ENCODE results near the gene COL4A3.
A peak's percentile ranks its signal among the peaks of the same experiment; 100 is the strongest.

Gene COL4A3

DNA sequence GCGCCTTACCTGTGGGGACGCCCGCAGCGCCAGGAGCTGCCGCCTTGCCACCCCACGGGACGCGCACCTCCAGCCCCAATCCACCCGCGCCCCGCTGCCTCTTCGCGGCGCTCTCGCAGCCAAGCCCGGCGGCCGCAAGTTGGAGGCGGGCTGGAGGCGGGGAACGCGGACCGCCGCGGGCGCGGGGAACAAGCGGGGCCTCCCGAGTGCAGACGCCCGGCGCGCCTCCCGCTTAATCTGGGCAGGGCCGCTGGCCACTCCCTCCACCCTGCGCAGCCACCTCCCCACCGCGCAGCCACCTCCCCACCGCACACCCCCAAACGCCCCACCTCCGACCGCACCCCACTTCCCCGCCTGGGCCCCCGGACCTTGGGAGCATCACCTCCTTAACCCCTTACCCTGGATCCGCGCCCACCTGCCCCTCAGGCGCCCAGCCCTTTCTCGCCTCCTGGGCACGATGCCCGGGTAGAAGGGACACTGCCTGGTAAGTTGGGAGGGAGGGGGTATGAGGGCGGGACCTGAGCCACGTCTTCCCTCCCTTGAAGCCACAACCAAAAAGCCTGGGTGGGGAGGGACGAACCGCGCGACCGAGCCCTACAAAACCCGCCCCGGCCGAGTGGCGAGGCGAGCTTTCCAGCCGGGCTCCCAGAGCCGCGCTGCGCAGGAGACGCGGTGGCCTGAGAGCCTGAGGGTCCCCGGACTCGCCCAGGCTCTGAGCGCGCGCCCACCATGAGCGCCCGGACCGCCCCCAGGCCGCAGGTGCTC is at the start of gene COL4A3, which contains the start of gene COL4A4:
TSS of gene COL4A3 (plus strand) at position 627 of the 765 bp plus-strand sequence. CDS start at position 730, 103 bp downstream.
TSS of gene COL4A4 (minus strand) at position 208 of the 765 bp plus-strand sequence. CDS start 16,722 bp downstream, outside the sequence.
- peak in 6 of 42 donors; percentile 3 to 27 (median 6) for DNase-seq
- intact Hi-C loops (cut with DNase I), result no loop called here

DNA sequence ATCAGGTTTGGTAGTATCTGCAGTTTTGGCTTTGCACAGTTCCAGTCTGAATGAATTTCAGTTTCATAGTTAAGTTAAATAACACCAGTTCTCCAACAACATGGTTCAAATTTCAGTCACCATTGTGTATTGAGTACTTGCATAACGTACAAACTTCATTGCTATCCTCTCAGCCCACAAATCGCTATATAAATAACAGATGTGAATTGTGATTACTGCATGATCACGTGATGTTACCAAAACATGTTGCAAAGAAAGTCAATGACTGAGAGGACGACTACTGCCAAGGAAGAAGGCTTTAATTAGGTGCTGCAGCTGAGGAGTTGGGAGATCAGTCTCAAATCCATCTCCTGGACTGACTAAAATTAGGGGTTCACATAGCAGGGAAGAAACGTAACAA is 48.7 kb upstream of the COL4A3 start:
- no peak for DNase-seq
- intact Hi-C loops (cut with DNase I), result no loop called here

DNA sequence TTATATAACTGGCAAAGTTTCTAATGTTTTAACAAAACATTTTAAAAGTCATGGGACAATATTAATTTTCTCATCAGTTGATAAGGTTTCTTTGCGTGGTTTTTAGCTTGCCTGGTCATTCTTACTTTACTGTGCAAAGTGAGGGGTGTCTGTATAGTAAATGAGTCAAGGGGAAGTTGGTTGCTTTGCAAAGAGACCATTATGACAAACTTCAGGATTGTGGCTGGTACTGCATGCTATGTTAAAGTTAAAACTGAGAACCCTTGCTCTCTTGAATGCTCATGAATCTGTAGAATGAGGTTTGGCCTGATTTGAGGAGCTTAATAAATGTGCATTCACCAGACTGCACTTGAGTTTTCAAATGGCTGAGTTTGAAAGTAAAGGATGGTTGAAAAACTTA is 47.4 kb upstream of the COL4A3 start:
- intact Hi-C loops (cut with DNase I), result no loop called here
- no peak for DNase-seq

DNA sequence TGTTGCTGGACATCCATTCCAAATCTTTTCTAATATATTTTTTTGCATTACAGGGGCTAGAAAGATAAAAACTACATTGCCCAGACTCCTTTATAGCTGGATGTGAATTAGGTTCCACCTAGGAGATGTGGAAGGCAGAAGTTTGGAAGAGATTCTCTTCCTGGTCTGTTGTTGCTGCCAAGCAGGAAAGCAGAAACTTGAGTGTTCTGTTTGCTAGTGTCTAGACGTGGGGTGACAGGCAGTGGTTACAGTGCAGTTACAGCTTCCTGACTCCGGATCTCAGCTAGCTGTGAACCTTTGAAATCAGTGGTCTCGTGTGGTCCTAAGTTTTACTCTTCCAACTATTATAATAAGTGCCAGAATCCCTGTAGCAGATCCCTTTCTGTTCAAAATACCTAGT is 46.6 kb upstream of the COL4A3 start:
- intact Hi-C loops (cut with DNase I), result no loop called here
- DNase-seq, result no peak

DNA sequence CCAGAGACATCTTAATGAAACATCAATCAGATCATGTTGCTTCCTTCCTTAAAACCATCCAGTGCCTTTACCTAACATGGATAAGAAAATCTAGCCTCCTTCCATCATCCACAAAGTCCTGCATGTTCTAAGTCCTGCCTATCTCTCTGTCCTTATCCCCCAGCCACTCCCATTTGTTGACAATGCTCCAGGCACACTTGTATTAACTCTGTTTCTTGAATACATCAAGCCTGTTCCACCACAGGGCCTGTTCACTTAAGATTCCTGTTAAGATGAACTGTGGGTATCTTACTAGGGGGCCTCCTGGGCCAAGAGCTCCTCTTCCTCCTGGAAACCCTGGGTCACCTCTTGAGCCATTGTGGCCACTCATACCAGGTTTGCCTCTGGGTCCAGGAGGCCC is 46.1 kb upstream of the COL4A3 start:
- no peak for DNase-seq
- intact Hi-C loops (cut with DNase I), result no loop called here

DNA sequence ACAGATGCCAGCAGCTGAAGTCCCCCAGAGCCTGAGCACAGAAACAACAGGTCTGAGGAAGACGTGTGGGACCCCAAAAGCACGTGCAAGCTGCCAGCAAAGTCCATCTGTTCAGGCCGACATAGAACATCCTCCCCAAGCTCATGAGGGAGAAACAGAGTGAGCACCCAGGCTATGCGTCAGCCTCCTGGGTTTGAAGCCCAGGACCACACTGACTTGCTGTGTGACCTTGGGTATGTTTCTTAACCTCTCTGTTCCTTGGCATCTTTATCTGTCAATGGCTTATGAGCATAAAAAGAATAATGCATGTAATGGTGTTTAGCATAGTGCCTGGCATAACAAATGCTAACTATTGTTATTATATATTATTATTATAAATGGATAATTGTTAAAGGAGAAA is 40.7 kb upstream of the COL4A3 start:
- intact Hi-C loops (cut with DNase I), result no loop called here
- DNase-seq, result no peak

DNA sequence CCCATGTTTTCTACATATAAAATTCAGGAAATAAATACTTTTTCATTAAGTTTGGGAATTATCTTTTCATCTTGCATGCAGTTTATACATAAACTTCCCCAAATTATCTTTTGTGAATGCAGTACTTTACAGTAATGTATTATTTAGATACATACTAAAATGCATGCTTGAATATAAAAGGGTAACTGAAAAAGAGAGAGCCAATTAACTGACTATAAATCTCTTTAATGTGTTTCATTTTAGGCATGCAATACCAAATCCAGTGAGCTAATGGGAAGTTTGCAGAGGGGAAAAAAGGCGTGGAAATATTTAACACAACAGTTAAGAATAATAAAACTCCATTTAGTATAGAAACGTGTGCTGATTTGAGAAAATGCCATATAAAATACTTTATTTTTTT is 39.6 kb upstream of the COL4A3 start:
- DNase-seq, result no peak
- intact Hi-C loops (cut with DNase I), result no loop called here

DNA sequence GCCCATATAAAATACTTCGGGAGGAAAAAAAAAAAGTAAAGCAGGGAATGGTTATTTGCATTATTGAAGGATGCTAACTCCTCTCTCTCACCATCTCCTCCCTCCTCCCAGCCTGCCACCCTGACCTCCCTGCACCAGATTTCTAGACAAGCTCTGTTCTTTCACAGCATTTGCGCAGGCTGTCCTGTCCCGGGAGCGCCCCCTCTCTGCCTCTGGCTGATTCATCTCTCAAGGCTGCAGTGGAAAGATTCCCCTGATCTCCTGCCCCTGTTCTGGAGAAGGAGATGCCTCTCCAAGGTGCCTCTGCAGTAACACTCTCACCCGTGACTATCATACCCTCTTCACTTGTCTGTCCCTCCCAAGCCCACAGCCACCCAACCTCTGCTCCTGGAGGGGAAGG is 38.9 kb upstream of the COL4A3 start:
- intact Hi-C loops (cut with DNase I), result no loop called here
- no peak for DNase-seq

DNA sequence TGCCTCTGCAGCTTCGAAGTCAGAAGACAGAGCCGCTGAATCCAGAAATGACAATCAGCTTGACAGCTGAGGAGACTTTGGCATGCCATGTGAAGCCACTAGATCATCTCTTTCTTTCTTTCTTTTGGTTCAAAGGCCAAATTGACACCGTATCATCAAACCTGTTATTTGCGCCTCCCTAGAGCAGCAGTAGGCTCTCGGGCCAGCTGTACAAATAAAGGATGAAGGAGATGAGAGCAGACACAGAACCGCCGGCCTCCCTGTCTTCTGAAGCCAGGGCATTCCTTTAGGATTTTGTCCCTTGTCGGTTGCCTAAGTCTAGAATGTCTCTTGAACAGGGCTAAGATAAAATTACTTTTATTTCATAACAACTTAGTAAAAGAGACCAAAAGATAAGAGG is 37.2 kb upstream of the COL4A3 start:
- intact Hi-C loops (cut with DNase I), result no loop called here

DNA sequence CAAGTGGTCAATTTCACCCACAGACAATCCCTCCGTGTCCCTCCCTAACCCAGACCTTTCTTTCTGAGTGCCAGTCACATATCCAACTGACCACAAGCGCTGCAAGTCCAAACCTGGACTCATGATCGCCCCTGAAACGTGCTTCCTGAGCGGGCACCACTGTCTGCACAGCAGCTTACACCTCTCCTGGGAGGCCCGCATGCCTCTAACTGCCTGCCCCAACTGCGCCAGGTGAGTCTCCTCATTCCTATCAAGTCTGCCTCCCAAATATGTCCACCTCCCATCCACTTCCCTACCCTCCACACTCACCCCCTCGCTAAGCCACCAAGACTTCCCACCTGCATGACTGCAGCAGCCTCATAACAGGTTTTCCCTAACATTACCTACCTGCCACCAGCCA is 33.8 kb upstream of the COL4A3 start:
- no peak for DNase-seq
- intact Hi-C loops (cut with DNase I), result loop anchor here (5.0 kb wide), 1 partner anchor 107 kb away; no protein-coding TSS in a partner anchor

More for the DNA sequence above, 37.2 kb upstream of the COL4A3 start:
- no peak for DNase-seq

DNA sequence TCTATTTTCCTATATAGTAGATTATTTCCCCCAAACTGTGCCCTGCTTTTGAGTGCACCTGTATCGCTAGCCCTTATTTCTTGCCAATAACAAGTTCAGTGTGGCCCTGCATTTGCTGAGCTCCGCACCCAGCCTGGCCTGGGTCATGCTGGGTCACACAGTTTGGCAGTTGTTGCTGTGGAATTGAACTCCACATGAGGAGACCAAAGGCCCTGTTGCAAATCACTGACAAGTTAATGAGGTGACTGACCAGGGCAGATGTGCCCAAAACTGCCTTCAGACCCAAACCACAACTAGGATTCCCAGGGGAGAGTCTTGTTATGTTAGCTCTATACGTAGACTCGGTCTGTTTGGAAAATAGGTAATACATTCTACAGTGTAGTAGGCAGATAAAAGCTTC is 31.4 kb upstream of the COL4A3 start:
- no peak for DNase-seq
- intact Hi-C loops (cut with DNase I), result loop anchor here (5.0 kb wide), 1 partner anchor 104 kb away; no protein-coding TSS in a partner anchor

DNA sequence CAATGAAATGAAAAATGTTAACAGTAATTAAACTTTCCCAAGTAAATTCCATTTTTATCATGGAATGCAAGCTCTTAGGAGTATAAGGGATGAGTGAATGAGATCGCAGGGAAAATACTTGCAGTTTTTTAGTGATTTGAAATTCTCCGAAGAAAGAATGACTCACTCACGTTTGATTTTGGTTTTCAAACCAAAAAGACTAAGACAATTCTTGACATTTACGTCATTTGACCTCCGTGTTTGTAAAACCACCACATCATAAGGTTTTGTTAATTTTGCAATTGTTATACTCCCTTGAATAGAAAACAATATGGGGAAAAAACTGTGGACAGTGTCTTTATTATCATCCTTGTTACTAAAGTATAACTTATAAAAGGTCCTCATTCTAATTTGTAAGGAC is 29.8 kb upstream of the COL4A3 start:
- intact Hi-C loops (cut with DNase I), result loop anchor here (5.0 kb wide), 1 partner anchor 103 kb away; no protein-coding TSS in a partner anchor
- no peak for DNase-seq

DNA sequence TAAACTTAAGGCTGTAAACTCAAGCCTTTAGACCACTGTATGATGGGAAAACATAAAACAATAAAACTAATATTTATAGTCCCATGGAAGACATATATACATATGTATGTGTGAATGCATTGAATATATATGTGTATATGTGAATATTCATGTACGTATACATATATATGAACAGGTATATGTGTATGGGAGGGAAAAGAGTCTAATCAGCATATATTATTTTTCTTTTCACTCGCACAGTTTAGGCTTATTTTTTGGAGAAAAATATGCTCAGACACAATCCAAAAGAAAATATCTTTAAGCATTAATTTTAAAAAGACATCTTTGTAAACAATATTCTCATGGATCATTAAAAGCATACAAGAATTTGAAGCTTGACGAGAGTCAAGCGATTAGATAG is 23.1 kb upstream of the COL4A3 start:
- no peak for DNase-seq
- intact Hi-C loops (cut with DNase I), result no loop called here

DNA sequence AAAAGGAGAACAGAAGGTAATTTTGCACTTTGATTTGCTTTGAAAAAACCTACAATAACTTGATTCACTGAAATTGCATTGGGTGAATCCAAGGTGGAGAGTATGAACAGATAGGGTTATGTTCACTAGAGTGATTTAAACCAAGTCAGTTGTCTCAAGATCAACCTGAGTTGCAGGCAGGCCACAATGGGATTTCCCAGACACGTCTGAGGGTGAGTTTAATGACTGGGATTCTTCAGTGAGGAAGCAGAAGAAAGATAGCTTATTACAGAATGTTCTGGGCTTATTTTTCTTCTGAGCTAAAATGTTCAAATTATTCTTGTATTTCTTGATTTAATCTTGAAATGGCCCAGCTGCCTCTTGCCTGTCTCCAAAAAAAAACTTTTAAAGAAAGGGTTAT is 20.5 kb upstream of the COL4A3 start:
- no peak for DNase-seq
- intact Hi-C loops (cut with DNase I), result no loop called here

DNA sequence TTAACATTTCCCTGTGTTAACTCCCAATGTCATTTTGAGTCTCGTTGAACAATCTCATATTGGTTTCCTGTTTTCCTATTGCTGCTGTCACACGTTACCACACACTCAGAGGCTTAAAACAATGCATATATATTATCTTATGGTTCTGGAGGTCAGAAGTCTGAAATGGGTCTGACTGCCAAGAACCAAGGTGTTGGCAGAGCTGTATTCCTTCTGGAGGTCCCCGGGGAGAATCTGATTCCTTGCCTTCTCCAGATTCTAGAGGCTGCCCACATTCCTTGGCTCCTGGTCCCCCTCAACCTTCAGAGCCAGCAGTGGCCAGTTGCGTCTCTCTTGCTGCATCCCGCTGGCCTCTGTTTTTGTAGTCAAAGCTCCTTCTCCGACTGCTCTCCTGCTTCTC is 18.0 kb upstream of the COL4A3 start:
- no peak for DNase-seq
- intact Hi-C loops (cut with DNase I), result no loop called here

DNA sequence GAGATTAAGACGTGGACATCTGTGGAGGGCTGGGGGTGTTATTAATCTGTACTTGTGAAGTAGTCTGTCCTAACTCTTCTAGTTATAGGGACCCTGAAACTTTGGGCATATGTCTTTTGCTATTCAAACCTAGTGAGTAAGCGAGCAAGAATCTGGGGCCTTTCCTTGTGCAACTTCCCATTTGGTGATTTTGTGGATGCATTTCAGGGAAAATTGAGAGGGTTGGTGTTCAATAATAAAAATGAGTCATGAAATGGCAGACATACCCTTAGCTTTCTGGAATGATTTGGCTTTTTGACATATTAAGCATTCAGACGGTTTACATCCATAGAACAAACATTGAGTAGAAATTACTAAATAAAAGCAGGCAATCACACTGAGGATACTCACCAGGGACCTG is 17.4 kb upstream of the COL4A3 start:
- DNase-seq, result no peak
- intact Hi-C loops (cut with DNase I), result no loop called here

DNA sequence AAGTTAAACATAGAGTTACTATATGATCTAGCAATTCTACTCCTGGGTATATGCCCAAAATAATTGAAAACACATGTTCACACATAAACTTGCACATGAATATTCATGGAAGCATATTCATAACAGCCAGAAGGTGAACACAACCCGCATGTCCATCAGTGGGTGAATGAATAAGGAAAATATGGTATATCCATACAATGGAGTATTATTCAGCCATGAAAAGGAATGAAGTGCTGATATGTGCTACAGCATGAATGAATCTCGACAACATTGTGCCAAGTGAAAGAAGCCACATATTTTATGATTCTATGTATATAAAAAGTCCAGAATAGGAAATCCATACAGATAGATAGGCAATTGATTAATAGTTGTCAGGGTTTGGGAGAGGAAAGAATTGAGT is 16.3 kb upstream of the COL4A3 start:
- no peak for DNase-seq
- intact Hi-C loops (cut with DNase I), result no loop called here

DNA sequence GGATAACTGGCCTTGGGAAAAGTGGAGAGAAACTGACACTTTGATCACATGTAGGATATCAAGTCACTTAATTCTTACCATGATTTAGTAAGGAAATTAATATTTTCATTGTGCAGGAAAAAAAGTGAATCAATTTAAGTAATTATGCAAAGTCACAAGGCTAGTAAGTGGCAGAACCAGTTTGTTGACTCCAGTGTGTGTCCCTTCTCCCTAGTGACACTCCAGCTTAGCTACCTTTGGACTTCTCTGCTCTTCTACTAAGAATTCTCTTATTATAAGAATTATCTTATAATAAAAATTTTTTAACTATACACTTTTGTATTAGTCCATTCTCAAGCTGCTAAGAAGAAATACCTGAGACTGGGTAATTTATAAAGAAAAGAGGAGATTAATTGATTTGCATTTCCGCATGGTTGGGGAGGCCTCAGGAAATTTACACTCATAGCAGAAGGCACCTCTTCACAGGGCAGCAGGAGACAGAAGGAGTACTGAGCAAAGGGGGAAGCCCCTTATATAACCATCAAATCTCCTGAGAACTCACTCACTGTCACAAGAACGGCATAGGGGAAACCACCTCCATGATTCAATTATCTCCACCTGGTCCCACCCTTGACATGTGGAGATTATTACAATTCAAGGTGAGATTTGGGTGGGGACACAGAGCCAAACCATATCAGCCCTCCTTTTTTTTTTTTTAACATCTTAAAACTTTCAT is 14.0 kb upstream of the COL4A3 start:
- no peak for DNase-seq
- intact Hi-C loops (cut with DNase I), result no loop called here

DNA sequence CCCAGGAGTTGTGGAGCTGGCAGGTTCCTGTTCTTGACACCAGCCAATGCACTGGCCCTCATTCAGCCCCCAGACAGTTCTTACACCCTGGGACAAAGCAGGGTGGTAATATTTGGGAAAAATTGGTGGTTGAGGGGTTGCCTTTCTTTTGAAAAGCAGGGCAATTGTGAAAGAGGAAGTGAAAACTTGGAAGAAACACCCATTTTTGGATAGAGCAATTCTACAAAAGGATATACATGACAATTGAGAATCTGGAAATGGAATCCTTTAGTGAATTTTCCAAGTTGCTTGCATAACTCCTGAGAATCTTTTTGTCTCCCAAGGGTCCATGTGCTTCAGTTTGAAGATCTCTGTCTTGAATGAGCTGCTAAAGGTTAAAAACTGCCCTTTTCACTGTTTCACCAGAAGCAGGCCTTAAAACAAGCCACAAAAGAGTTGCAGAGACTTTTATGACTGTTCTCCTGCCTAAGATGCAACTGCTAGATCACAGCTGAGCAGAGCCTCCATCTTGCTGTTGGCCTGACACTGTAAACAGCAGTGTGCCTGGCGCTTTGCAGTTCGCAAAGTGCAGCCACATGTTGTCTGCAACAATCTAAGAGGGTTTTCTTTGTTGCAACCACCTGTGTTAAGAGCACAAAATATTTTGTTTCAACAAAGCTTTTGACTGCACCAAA is 12.2 kb upstream of the COL4A3 start:
- intact Hi-C loops (cut with DNase I), result no loop called here
- no peak for DNase-seq

DNA sequence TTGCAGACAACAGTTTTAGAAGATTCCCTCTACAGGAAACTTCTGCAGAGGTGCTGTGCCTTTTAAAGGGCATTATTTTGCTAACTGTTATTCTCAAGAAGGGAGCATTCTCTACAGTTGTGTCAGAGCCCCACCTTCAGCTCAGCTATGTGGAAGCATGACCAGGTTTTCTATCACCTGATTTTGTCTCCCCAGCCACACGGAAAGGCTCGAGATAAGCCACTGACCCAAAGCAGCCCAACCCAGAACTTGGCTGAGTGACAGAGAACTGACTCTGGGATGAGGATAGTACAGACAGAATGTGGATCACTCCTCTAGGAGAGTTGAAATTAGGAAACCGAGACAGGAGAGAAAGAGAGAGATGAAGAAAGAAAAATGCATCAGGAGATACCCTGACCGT is 11.1 kb upstream of the COL4A3 start:
- DNase-seq, result no peak
- intact Hi-C loops (cut with DNase I), result no loop called here
